SK-N-SH (cell line): Measurements from ENCODE around the gene DNAH5. TPM values are rescaled to one million over a fixed set of nuclear protein-coding genes. Genes with fewer than 3 reads are reported as not detected.

Experiments used
- CTCF ChIA-PET: fragments of 300-600, 350-600 bp; formaldehyde crosslinking; extraction: SDS; loops from one replicate; lab custom pipeline; 2021; lab: Yijun Ruan, JAX
- POLR2A ChIA-PET: fragments of 350-600 bp; sonication (Branson Sonifier 250); formaldehyde crosslinking; extraction: SDS; loops from one replicate; lab custom pipeline; 2020; ENCODE audit warnings: antibody characterized with exemption, inconsistent platforms; lab: Yijun Ruan, JAX
- DNase-seq: peaks from one replicate; pipeline ENCODE4 v3.0.0; 2012
- H2AFZ ChIP-seq: fragments of 200-600 bp; sonication (generic); 2 replicates; pipeline ENCODE4 v1.8.1; 2016; ENCODE audit warnings: antibody characterized with exemption, mild to moderate bottlenecking, low read depth
- H3F3A ChIP-seq: fragments of 200-600 bp; sonication (generic); replicated peaks from 2 replicates; pipeline ENCODE3; 2016; ENCODE audit warnings: antibody characterized with exemption, mild to moderate bottlenecking; ENCODE audit not compliant: insufficient read depth
- H3K27ac ChIP-seq, 2 experiments: fragments of 200-500 bp in 1 of 2; fragments of 200-600 bp in 1 of 2; sonication (Bioruptor generic) in 1 of 2; sonication (generic), shearing (Covaris generic) in 1 of 2; 2 replicates each; pipeline versions ENCODE4 v1.5.1 to v1.6.1; 2014 to 2016; ENCODE audit warnings: low read depth in 2 of 2, inconsistent platforms in 1 of 2, low read length in 1 of 2, mild to moderate bottlenecking in 1 of 2, mixed read lengths in 1 of 2
- H3K27me3 ChIP-seq: fragments of 200-600 bp; sonication (generic), shearing (Covaris generic); 2 replicates; pipeline ENCODE4 v1.6.1; 2016; ENCODE audit warnings: mixed run types; ENCODE audit not compliant: insufficient read depth
- H3K36me3 ChIP-seq, 2 experiments: fragments of 200-500 bp in 1 of 2; fragments of 200-600 bp in 1 of 2; sonication (Bioruptor generic) in 1 of 2; sonication (generic) in 1 of 2; replicated peaks in 1 of 2; 2 replicates each; pipeline versions ENCODE3 to v1.5.1; 2014 to 2016; ENCODE audit warnings: low read length in 1 of 2, mild to moderate bottlenecking in 1 of 2; ENCODE audit not compliant: insufficient read depth in 2 of 2, control insufficient read depth in 1 of 2
- H3K4me1 ChIP-seq, 2 experiments: fragments of 200-500 bp in 1 of 2; fragments of 200-600 bp in 1 of 2; sonication (Bioruptor generic) in 1 of 2; sonication (generic), shearing (Covaris generic) in 1 of 2; 2 replicates each; pipeline versions ENCODE4 v1.5.1 to v1.6.1; 2014 to 2016; ENCODE audit warnings: low read depth in 1 of 2, low read length in 1 of 2, mixed run types in 1 of 2; ENCODE audit not compliant: insufficient read depth in 2 of 2, control insufficient read depth in 1 of 2
- H3K4me2 ChIP-seq: fragments of 200-600 bp; sonication (generic), shearing (Covaris generic); 2 replicates; pipeline ENCODE4 v1.6.1; 2017; ENCODE audit warnings: mixed run types
- H3K4me3 ChIP-seq, 2 experiments: fragments of 200-500 bp in 1 of 2; fragments of 200-600 bp in 1 of 2; sonication (Bioruptor generic) in 1 of 2; sonication (generic), shearing (Covaris generic) in 1 of 2; 2 replicates each; pipeline versions ENCODE4 v1.5.1 to v1.8.1; 2014 to 2016; ENCODE audit warnings: low read depth in 2 of 2, inconsistent platforms in 1 of 2, low read length in 1 of 2, mild to moderate bottlenecking in 1 of 2, mixed read lengths in 1 of 2, moderate library complexity in 1 of 2
- H3K79me2 ChIP-seq: fragments of 200-600 bp; sonication (generic); 2 replicates; pipeline ENCODE4 v1.8.1; 2017; ENCODE audit warnings: mild to moderate bottlenecking; ENCODE audit not compliant: insufficient read depth
- H3K9ac ChIP-seq: fragments of 200-600 bp; sonication (generic); 2 replicates; pipeline ENCODE4 v1.6.1; 2017; ENCODE audit warnings: mixed run types
- H3K9me2 ChIP-seq: fragments of 200-600 bp; sonication (generic); 2 replicates; pipeline ENCODE4 v1.6.1; 2017; ENCODE audit warnings: mixed run types
- H3K9me3 ChIP-seq: fragments of 200-600 bp; sonication (generic); 2 replicates; pipeline ENCODE4 v1.6.1; 2017; ENCODE audit warnings: mixed run types, mild to moderate bottlenecking, moderate library complexity
- H4K20me1 ChIP-seq: fragments of 200-600 bp; sonication (generic); 2 replicates; pipeline ENCODE4 v1.6.1; 2017; ENCODE audit warnings: mild to moderate bottlenecking, mixed run types; ENCODE audit not compliant: insufficient read depth
- CHD2 ChIP-seq: fragments of 150-350 bp; IDR thresholded peaks from 2 replicates; pipeline ENCODE4 v1.6.1; 2018; ENCODE audit warnings: low read length; ENCODE audit not compliant: partially characterized antibody
- CTCF ChIP-seq: fragments of 200-600 bp; sonication (generic); IDR thresholded peaks from 2 replicates; pipeline ENCODE4 v1.6.1; 2017; ENCODE audit warnings: antibody characterized with exemption, mild to moderate bottlenecking, moderate library complexity
- ELF1 ChIP-seq: IDR thresholded peaks from 2 replicates; pipeline ENCODE4 v1.4.0; 2012
- EZH2phosphoT487 ChIP-seq: fragments of 200-600 bp; sonication (generic); IDR thresholded peaks from 2 replicates; pipeline ENCODE4 v1.6.1; 2017; ENCODE audit warnings: low read depth, mixed run types, mild to moderate bottlenecking, antibody characterized with exemption, moderate library complexity, borderline replicate concordance
- GATA2 ChIP-seq: sonication (generic); formaldehyde crosslinking; IDR thresholded peaks from 2 replicates; pipeline ENCODE4 v1.5.0; 2020; ENCODE audit warnings: mild to moderate bottlenecking, missing genetic modification reagents
- JUND ChIP-seq: IDR thresholded peaks from 2 replicates; pipeline ENCODE4 v1.4.0; 2012
- MAX ChIP-seq: IDR thresholded peaks from 2 replicates; pipeline ENCODE4 v1.4.0; 2012; ENCODE audit warnings: low read depth
- NRF1 ChIP-seq: IDR thresholded peaks from 2 replicates; pipeline ENCODE4 v1.6.1; 2012; ENCODE audit warnings: low read depth, mild to moderate bottlenecking, low read length
- RXRA ChIP-seq: IDR thresholded peaks from 2 replicates; pipeline ENCODE4 v1.4.0; 2012; ENCODE audit warnings: low read depth, mild to moderate bottlenecking, borderline replicate concordance
- TAF1 ChIP-seq: IDR thresholded peaks from 2 replicates; pipeline ENCODE4 v1.6.1; 2012; ENCODE audit warnings: low read depth, mild to moderate bottlenecking, low read length, moderate library complexity, borderline replicate concordance
- TCF12 ChIP-seq: IDR thresholded peaks from 2 replicates; pipeline ENCODE4 v1.4.0; 2012
- YY1 ChIP-seq: IDR thresholded peaks from 2 replicates; pipeline ENCODE4 v1.4.0; 2012; ENCODE audit warnings: low read depth, mild to moderate bottlenecking
- WGBS: methylation state at CpG from one replicate; pipeline ENCODE4 v1.1.6; 2017; ENCODE audit warnings: low lambda C conversion rate; 5-methylcytosine and 5-hydroxymethylcytosine counted together
- polyA plus RNA-seq, 3 experiments: library from polyadenylated mRNA; depleted of rRNA; stranded (reverse); fragments of >200 nt; gene quantifications; 2 replicates each; pipeline ENCODE4 v1.2.3, GENCODE V29; 2012

DNAH5 gene
- polyA plus RNA-seq, 1 of the 3 experiments (the other 2 are of a cell fraction) = 0.74 TPM

DNA sequence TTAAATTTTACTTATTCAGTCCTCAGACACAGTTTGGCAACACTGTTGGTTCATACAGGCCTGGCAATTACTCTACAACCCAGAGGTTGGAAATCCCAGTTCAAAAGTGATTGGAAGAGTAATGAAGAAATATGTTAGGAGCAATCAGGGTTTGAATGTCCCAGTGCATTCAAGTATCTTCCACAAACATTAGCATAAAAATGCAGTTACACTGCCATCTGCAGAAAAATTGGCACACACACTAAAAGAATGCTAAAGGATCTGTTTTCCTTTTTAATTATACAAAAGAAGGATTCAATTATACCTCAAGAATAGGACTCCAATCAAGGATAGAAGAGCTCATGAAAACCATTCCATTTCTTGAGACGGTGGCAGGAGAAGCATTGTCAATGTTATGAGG lies 130.2 kb downstream of the DNAH5 start:
- CTCF ChIA-PET = no interaction called here
- Histone ChIP-seq H3K27ac (no peak overlapping the region), H4K20me1 (no peaks in the 10 kb centered on the region), H3K9ac (no peak overlapping the region), H3K9me2 (no peaks in the 10 kb centered on the region), H3K4me3 (no peak overlapping the region), H3K4me1 (no peaks in the 10 kb centered on the region), H3K4me2 (no peak overlapping the region), H3K79me2 (no peaks in the 10 kb centered on the region), H3F3A (no peaks in the 10 kb centered on the region), H2AFZ (no peak overlapping the region), H3K9me3 (no peaks in the 10 kb centered on the region), H3K27me3 (no peaks in the 10 kb centered on the region; the same call in 1 of the 2 replicates), H3K36me3 (no peaks in the 10 kb centered on the region)
- DNase-seq = no peak
- POLR2A ChIA-PET = no interaction called here
- TF ChIP-seq CTCF (peak; percentile 33), TCF12 (no peak), RXRA (no peak), NRF1 (no peak), YY1 (no peak), CHD2 (no peak)
- 37% methylated on average over 1 of the region's 1 CpG for WGBS

DNA sequence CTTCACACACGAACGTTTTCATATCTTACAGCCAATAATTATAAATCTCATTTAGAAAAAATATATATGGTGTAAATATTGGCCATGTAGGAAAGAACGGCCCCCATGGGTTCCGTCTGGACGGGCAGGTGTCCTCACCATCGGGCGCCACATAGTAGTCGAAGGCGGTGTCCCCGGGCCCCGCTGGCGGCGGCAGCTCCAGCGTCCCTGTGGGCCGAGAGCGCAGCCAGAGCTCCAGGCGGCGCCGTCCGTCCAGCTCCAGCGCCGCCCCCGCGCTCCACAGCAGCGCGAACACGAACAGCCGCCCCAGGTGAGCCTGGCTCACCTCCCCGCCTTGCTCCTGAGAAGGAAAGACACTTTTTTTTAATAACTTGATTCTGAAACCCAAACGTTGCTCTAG lies 134.6 kb downstream of the DNAH5 start:
- Histone ChIP-seq H3K27me3 (peaks cover 6% of the 10 kb centered on the region; the same call in 1 of the 2 replicates), H3K9me2 (no peaks in the 10 kb centered on the region), H3K4me1 (no peaks in the 10 kb centered on the region), H3K4me2 (0 out of 2 replicates have a peak overlapping the region, but pooled peaks have one; percentile 19), H3K9ac (no peak overlapping the region), H3K27ac (no peak overlapping the region), H3K9me3 (no peaks in the 10 kb centered on the region), H3K36me3 (no peaks in the 10 kb centered on the region), H2AFZ (no peak overlapping the region), H4K20me1 (no peaks in the 10 kb centered on the region), H3K4me3 (no peak overlapping the region; a peak in 1 of 4 replicates), H3K79me2 (no peaks in the 10 kb centered on the region), H3F3A (no peaks in the 10 kb centered on the region)
- DNase-seq = peak; percentile 7
- TF ChIP-seq RXRA (no peak), TAF1 (no peak), MAX (no peak), GATA2 (CRISPR knock-in tag) (no peak), JUND (no peak), EZH2phosphoT487 (no peak), ELF1 (no peak), CHD2 (no peak)
- CTCF ChIA-PET = no interaction called here
- 33% methylated on average over 28 of the region's 30 CpGs for WGBS
- POLR2A ChIA-PET = no interaction called here
